ENCODE measurements around the gene MC5R. TPM values are rescaled to one million over a fixed set of nuclear protein-coding genes. Genes with fewer than 3 reads are reported as not detected.
A peak's percentile ranks its signal among the peaks of the same experiment; 100 is the strongest.

Gene MC5R
- not detected for total RNA-seq

GRCh38 chr18:13823707-13824395, at the start of gene MC5R:
MC5R (plus strand) TSS chr18:13824149; CDS start chr18:13825766, 1,617 bp downstream.
- peak; percentile 74 for DNase-seq
- Mint-ChIP-seq H3K4me3 (peak within 1 kb of the TSS; percentile 40), H3K27ac (no peak within 1 kb of the TSS), H3K27me3 (ENCODE audit: low read depth) (peaks cover 12% of the 10 kb centered on the region), H3K4me1 (ENCODE audit: low read depth) (peaks cover 9% of the 10 kb centered on the region), H3K9me3 (ENCODE audit: insufficient read depth) (no peaks in the 10 kb centered on the region), H3K36me3 (ENCODE audit: low read depth) (no peaks in the 10 kb centered on the region)
- ATAC-seq = peak; percentile 99
- POLR2A ChIA-PET = no interaction called here
- CTCF ChIA-PET = interaction anchor here (0.7 to 2.2 kb wide), 9 partner anchors 9 to 264 kb away, joined by 3 to 24 read pairs (median 3); no protein-coding TSS in a partner anchor

DNA sequence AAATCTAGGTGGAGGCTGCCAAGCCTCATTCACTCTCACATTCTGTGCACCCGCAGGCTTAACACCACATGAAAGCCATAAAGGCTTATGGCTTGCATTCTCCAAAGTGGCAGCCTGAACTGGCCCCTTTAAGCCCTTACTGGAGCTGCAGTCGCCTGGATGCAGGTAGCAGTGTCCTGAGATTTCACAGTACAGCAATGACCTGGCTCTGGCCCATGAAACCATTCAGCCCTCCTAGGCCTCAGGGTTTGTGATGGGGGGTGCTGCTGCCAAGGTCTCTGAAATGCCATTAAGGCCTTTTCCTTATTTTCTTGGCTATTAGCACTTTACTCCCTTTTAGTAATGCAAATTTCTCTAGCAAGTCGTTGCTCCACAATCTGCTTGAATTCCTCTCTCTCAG, 48.9 kb upstream of the MC5R start:
- POLR2A ChIA-PET = no interaction called here
- H3K4me1 Mint-ChIP-seq (ENCODE audit: low read depth) = no peaks in the 10 kb centered on the region
- no peak for ATAC-seq
- H3K4me3 Mint-ChIP-seq = no peak overlapping the region
- peaks cover 16% of the 10 kb centered on the region for H3K27me3 Mint-ChIP-seq (ENCODE audit: low read depth)
- CTCF ChIA-PET = no interaction called here
- no peak overlapping the region for H3K27ac Mint-ChIP-seq
- no peaks in the 10 kb centered on the region for H3K36me3 Mint-ChIP-seq (ENCODE audit: low read depth)
- no peak for DNase-seq
- H3K9me3 Mint-ChIP-seq (ENCODE audit: insufficient read depth) = no peaks in the 10 kb centered on the region

- Mint-ChIP-seq H3K4me1 (ENCODE audit: low read depth) (no peaks in the 10 kb centered on the region), H3K27ac (no peak overlapping the region), H3K4me3 (no peak overlapping the region), H3K27me3 (ENCODE audit: low read depth) (peaks cover 23% of the 10 kb centered on the region), H3K9me3 (ENCODE audit: insufficient read depth) (no peaks in the 10 kb centered on the region), H3K36me3 (ENCODE audit: low read depth) (no peaks in the 10 kb centered on the region)
- CTCF ChIA-PET = interaction anchor here (0.7 kb wide), 1 partner anchor 22 kb away, joined by 3 read pairs; no protein-coding TSS in a partner anchor
- DNase-seq (no peak), ATAC-seq (no peak)
- POLR2A ChIA-PET = no interaction called here
Observed at GRCh38 chr18:13791181-13791580, 32.8 kb upstream of the MC5R start.

DNA sequence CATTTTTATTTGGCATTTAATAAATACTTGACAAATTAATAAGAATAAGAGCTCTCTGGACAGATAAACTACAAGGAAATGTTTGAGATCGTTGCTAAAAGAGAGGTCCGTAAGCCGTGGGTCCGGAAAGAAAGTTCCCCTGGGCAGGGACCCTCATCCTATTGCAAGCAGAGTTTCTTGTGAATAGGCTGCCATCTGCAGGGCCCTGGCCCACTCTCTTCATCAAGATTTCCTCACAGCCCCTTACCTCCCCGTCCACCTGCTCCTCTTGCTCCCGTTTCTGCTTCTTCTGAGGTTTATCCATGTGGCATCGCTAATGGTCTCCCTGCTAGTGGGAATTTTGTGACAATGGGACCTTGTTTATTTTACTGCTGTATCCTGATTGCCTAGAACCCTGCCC, 30.1 kb upstream of the MC5R start:
- Mint-ChIP-seq H3K27me3 (ENCODE audit: low read depth) (peaks cover 19% of the 10 kb centered on the region), H3K36me3 (ENCODE audit: low read depth) (no peaks in the 10 kb centered on the region), H3K9me3 (ENCODE audit: insufficient read depth) (no peaks in the 10 kb centered on the region), H3K27ac (no peak overlapping the region), H3K4me3 (no peak overlapping the region), H3K4me1 (ENCODE audit: low read depth) (no peaks in the 10 kb centered on the region)
- POLR2A ChIA-PET = no interaction called here
- ATAC-seq (no peak), DNase-seq (no peak)
- CTCF ChIA-PET = interaction anchor here (1.0 kb wide), 1 partner anchor 19 kb away, joined by 3 read pairs; no protein-coding TSS in a partner anchor

- H3K36me3 Mint-ChIP-seq (ENCODE audit: low read depth) = no peaks in the 10 kb centered on the region
- no peaks in the 10 kb centered on the region for H3K9me3 Mint-ChIP-seq (ENCODE audit: insufficient read depth)
- DNase-seq (no peak), ATAC-seq (no peak)
- peaks cover 7% of the 10 kb centered on the region for H3K4me1 Mint-ChIP-seq (ENCODE audit: low read depth)
- no peak overlapping the region for H3K4me3 Mint-ChIP-seq
- ChIA-PET POLR2A (no interaction called here), CTCF (interaction anchor here (2.3 kb wide), 1 partner anchor 16 kb away, joined by 11 read pairs; no protein-coding TSS in a partner anchor)
- H3K27me3 Mint-ChIP-seq (ENCODE audit: low read depth) = peaks cover 24% of the 10 kb centered on the region
- H3K27ac Mint-ChIP-seq = no peak overlapping the region
Observed at GRCh38 chr18:13796515-13796914, 27.4 kb upstream of the MC5R start.

- ATAC-seq (no peak), DNase-seq (no peak)
- peaks cover 27% of the 10 kb centered on the region for H3K27me3 Mint-ChIP-seq (ENCODE audit: low read depth)
- POLR2A ChIA-PET = no interaction called here
- no peak overlapping the region for H3K27ac Mint-ChIP-seq
- no peak overlapping the region for H3K4me3 Mint-ChIP-seq
- peaks cover 7% of the 10 kb centered on the region for H3K4me1 Mint-ChIP-seq (ENCODE audit: low read depth)
- CTCF ChIA-PET = interaction anchor here (1.0 to 2.3 kb wide), 2 partner anchors 16 to 19 kb away, joined by 4 to 11 read pairs; no protein-coding TSS in a partner anchor
- no peaks in the 10 kb centered on the region for H3K36me3 Mint-ChIP-seq (ENCODE audit: low read depth)
- no peaks in the 10 kb centered on the region for H3K9me3 Mint-ChIP-seq (ENCODE audit: insufficient read depth)
Observed at GRCh38 chr18:13797157-13797611, 26.8 kb upstream of the MC5R start.

GRCh38 chr18:13799396-13799795, 24.6 kb upstream of the MC5R start:
- no peak overlapping the region for H3K4me3 Mint-ChIP-seq
- no peaks in the 10 kb centered on the region for H3K36me3 Mint-ChIP-seq (ENCODE audit: low read depth)
- H3K27ac Mint-ChIP-seq = no peak overlapping the region
- POLR2A ChIA-PET = no interaction called here
- peaks cover 7% of the 10 kb centered on the region for H3K4me1 Mint-ChIP-seq (ENCODE audit: low read depth)
- H3K27me3 Mint-ChIP-seq (ENCODE audit: low read depth) = peaks cover 40% of the 10 kb centered on the region
- CTCF ChIA-PET = interaction anchor here (0.9 kb wide), 1 partner anchor 13 kb away, joined by 3 read pairs; no protein-coding TSS in a partner anchor
- DNase-seq (no peak), ATAC-seq (no peak)
- no peaks in the 10 kb centered on the region for H3K9me3 Mint-ChIP-seq (ENCODE audit: insufficient read depth)

DNA sequence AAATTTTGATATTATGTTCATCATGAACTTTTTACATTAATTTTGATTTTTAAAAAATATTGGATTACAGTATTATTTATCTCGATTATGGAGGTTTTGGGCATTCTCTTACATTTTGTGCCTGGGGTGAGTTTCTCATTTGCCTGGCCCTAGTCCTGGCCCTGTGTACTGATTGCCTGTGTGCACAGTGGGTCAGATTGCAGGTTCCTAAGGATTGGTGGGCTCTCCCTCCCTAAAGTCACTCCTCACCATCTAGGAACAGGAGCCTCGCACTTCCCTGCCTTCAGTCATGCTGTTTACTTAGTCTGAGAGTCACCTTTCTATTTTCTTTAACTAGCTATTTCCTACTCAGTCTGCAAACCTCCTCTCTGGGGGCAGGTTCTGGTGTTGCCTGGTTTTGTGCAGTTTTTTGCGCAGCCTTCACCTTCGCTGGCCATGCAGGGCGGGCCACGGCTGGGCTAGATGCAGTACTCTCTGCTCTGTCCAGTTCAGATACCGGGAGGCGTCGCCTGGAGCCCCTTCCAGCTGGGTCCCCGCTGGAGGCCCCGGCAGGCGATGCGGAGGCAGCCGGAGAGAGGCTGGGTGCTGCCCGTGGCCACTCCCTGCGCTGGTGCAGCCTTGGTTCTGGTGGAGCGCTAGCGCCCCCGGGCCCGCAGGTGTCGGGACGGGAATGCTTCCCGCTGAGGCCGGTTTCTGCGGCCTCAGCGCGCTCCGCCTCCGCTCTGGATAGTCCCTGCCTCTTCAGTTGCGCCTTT, 23.3 kb upstream of the MC5R start:
- CTCF ChIA-PET = interaction anchor here (1.0 to 5.2 kb wide), 2 partner anchors 12 to 171 kb away, joined by 3 to 36 read pairs; no protein-coding TSS in a partner anchor
- H3K27me3 Mint-ChIP-seq (ENCODE audit: low read depth) = peaks cover 45% of the 10 kb centered on the region

DNA sequence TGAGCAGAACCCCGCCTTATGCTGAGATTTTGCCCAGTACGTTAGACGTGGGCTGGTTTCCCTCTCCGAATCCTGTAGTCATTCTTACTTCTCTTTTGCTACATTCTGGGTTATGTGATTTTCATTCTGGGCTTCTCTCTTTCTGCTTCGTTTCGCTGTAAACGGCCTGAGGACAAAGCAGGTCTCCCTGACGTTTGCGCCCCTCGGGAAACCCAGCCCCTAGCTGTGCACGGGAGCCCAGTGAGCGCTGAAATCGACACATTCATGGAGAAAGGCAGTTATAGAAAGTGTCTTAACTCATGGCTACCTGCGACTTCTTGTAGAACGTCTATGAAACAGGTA, 22.7 kb upstream of the MC5R start:
- ChIA-PET POLR2A (no interaction called here), CTCF (interaction anchor here (1.0 to 5.2 kb wide), 2 partner anchors 11 to 172 kb away, joined by 3 to 36 read pairs; no protein-coding TSS in a partner anchor)
- Mint-ChIP-seq H3K27me3 (ENCODE audit: low read depth) (peaks cover 50% of the 10 kb centered on the region), H3K4me1 (ENCODE audit: low read depth) (peaks cover 7% of the 10 kb centered on the region), H3K27ac (no peak overlapping the region), H3K36me3 (ENCODE audit: low read depth) (no peaks in the 10 kb centered on the region), H3K9me3 (ENCODE audit: insufficient read depth) (no peaks in the 10 kb centered on the region), H3K4me3 (peak overlapping the region; percentile 25)
- DNase-seq (no peak), ATAC-seq (no peak)

More for the DNA sequence above, 23.3 kb upstream of the MC5R start:
- Mint-ChIP-seq H3K27ac (no peak overlapping the region), H3K36me3 (ENCODE audit: low read depth) (no peaks in the 10 kb centered on the region), H3K4me1 (ENCODE audit: low read depth) (peaks cover 7% of the 10 kb centered on the region), H3K4me3 (peak overlapping the region; percentile 25), H3K9me3 (ENCODE audit: insufficient read depth) (no peaks in the 10 kb centered on the region)
- ATAC-seq (peak; percentile 97), DNase-seq (peak; percentile 63)
- POLR2A ChIA-PET = no interaction called here

- Mint-ChIP-seq H3K27me3 (ENCODE audit: low read depth) (peaks cover 47% of the 10 kb centered on the region), H3K27ac (no peak overlapping the region), H3K4me3 (no peak overlapping the region), H3K9me3 (ENCODE audit: insufficient read depth) (no peaks in the 10 kb centered on the region), H3K4me1 (ENCODE audit: low read depth) (peaks cover 7% of the 10 kb centered on the region), H3K36me3 (ENCODE audit: low read depth) (no peaks in the 10 kb centered on the region)
- DNase-seq (no peak), ATAC-seq (no peak)
- POLR2A ChIA-PET = no interaction called here
- CTCF ChIA-PET = interaction anchor here (5.2 kb wide), 1 partner anchor 8 kb away, joined by 36 read pairs; no protein-coding TSS in a partner anchor
Observed at GRCh38 chr18:13804305-13804704, 19.6 kb upstream of the MC5R start.

DNA sequence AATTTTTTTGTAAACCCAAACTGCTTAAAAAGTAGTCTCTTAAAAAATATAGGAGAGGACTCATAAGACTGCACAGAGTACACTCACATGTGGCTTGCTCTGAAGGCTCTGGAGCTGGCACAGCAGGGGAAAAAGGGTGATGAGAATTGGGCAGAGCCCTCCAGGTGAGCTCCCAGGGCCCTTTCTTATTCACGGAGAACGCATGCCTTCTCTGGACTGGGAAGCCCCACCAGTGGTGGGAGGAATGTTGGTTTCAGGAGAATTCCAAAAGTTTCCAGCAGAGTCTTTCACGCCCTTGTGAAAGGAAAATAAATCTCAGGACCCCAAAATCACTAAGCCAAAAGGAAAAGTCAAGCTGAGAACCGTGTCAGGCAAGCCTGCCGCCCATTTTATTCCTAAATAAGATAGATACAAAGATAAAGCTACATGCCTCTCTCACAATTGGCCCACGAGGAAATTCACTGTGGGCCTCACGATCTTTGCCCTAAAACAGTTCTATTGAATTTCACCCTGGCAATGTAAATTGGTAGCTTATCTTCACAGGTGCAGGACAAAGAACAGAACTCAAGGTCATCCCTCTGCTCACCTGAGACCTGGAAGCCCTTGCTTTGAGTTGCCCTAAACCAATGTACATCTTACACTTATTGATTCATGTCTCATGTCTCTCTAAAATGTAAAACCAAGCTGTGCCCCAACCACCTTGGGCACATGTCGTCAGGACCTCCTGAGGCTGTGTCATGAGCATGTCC, 15.5 kb upstream of the MC5R start:
- H3K4me3 Mint-ChIP-seq = no peak overlapping the region
- H3K4me1 Mint-ChIP-seq (ENCODE audit: low read depth) = no peaks in the 10 kb centered on the region
- no peaks in the 10 kb centered on the region for H3K9me3 Mint-ChIP-seq (ENCODE audit: insufficient read depth)
- no peak overlapping the region for H3K27ac Mint-ChIP-seq
- no peaks in the 10 kb centered on the region for H3K36me3 Mint-ChIP-seq (ENCODE audit: low read depth)
- DNase-seq (peak; percentile 13), ATAC-seq (no peak)
- POLR2A ChIA-PET = no interaction called here
- CTCF ChIA-PET = interaction anchor here (1.4 kb wide), 1 partner anchor 279 kb away, joined by 5 read pairs; no protein-coding TSS in a partner anchor
- H3K27me3 Mint-ChIP-seq (ENCODE audit: low read depth) = peaks cover 37% of the 10 kb centered on the region
